HepG2 (cell line): ENCODE data around the gene GPER1. TPM values are rescaled to one million over a fixed set of nuclear protein-coding genes. Genes with fewer than 3 reads are reported as not detected.

Source experiments
- AGO2 ChIP-seq: fragments of 200-400 bp; formaldehyde crosslinking; optimal IDR thresholded peaks from 2 replicates; pipeline ENCODE3; 2017; ENCODE audit warnings: mild to moderate bottlenecking, low read depth, low read length, moderate library complexity
- ATM ChIP-seq: fragments of 450-650 bp; IDR thresholded peaks from 2 replicates; pipeline ENCODE4 v1.7.1; 2017; ENCODE audit warnings: mild to moderate bottlenecking, borderline replicate concordance
- ATRX ChIP-seq: sonication (generic); formaldehyde crosslinking; IDR thresholded peaks from 2 replicates; pipeline ENCODE4 v1.4.0; 2020; ENCODE audit warnings: missing genetic modification reagents, borderline replicate concordance
- EED ChIP-seq: sonication (generic); formaldehyde crosslinking; IDR thresholded peaks from 2 replicates; pipeline ENCODE4 v1.5.0; 2020; ENCODE audit warnings: mild to moderate bottlenecking, missing genetic modification reagents
- FOXA1 ChIP-seq, 2 experiments: fragments of 450-650 bp in 1 of 2; sonication (generic) in 1 of 2; formaldehyde crosslinking in 1 of 2; IDR thresholded peaks; 2 replicates each; pipeline versions ENCODE4 v1.4.0 to v1.6.1; 2016 to 2020; ENCODE audit warnings: missing genetic modification reagents in 1 of 2
- FOXA3 ChIP-seq: IDR thresholded peaks from 2 replicates; pipeline ENCODE4 v1.6.1; 2016; ENCODE audit warnings: missing genetic modification reagents, missing compliant biosample characterization
- GATA4 ChIP-seq: sonication (generic); IDR thresholded peaks from 2 replicates; pipeline ENCODE4 v1.6.1; 2016; ENCODE audit warnings: antibody characterized with exemption, low read depth, borderline replicate concordance
- GLMP ChIP-seq: sonication (generic); formaldehyde crosslinking; IDR thresholded peaks from 2 replicates; pipeline ENCODE4 v1.9.0; 2021; ENCODE audit warnings: missing genetic modification reagents, mild to moderate bottlenecking, borderline replicate concordance
- GPN1 ChIP-seq: sonication (generic); formaldehyde crosslinking; IDR thresholded peaks from 2 replicates; pipeline ENCODE4 v1.5.1; 2020; ENCODE audit warnings: missing genetic modification reagents, borderline replicate concordance
- HHEX ChIP-seq: IDR thresholded peaks from 2 replicates; pipeline ENCODE4 v1.6.1; 2016; ENCODE audit warnings: control low read depth
- HNRNPUL1 ChIP-seq: fragments of 200-400 bp; formaldehyde crosslinking; IDR thresholded peaks from 2 replicates; pipeline ENCODE4 v1.6.1; 2017; ENCODE audit warnings: low read depth, mild to moderate bottlenecking, low read length, moderate library complexity
- KAT2B ChIP-seq: fragments of 150-350 bp; IDR thresholded peaks from 2 replicates; pipeline ENCODE4 v1.6.1; 2014; ENCODE audit warnings: low read depth, low read length, borderline replicate concordance
- KDM2A ChIP-seq: sonication (generic); formaldehyde crosslinking; IDR thresholded peaks from 2 replicates; pipeline ENCODE4 v1.4.0; 2020; ENCODE audit warnings: low read depth, missing genetic modification reagents, borderline replicate concordance
- NR1H2 ChIP-seq: sonication (generic); formaldehyde crosslinking; IDR thresholded peaks from 2 replicates; pipeline ENCODE4 v1.8.1; 2022; ENCODE audit warnings: low read depth, missing genetic modification reagents, borderline replicate concordance
- PRPF4 ChIP-seq: fragments of 200-400 bp; formaldehyde crosslinking; IDR thresholded peaks from 2 replicates; pipeline ENCODE4 v1.6.1; 2016; ENCODE audit warnings: low read length, low read depth; ENCODE audit not compliant: poor library complexity, severe bottlenecking
- SCMH1 ChIP-seq: sonication (generic); formaldehyde crosslinking; IDR thresholded peaks from 2 replicates; pipeline ENCODE4 v1.9.0; 2021; ENCODE audit warnings: missing genetic modification reagents, mild to moderate bottlenecking, borderline replicate concordance
- SMARCC2 ChIP-seq: fragments of 450-650 bp; IDR thresholded peaks from 2 replicates; pipeline ENCODE4 v1.6.1; 2017; ENCODE audit warnings: antibody characterized with exemption, mild to moderate bottlenecking
- SOX5 ChIP-seq: IDR thresholded peaks from 2 replicates; pipeline ENCODE4 v1.6.1; 2016; ENCODE audit warnings: borderline replicate concordance
- TP53 ChIP-seq: sonication (generic); formaldehyde crosslinking; conservative IDR thresholded peaks from 2 replicates; pipeline ENCODE4 v1.4.0; 2020; ENCODE audit warnings: missing genetic modification reagents
- ZBTB20 ChIP-seq: sonication (generic); formaldehyde crosslinking; IDR thresholded peaks from 2 replicates; pipeline ENCODE4 v1.8.1; 2023; ENCODE audit warnings: missing genetic modification reagents, low read depth, mild to moderate bottlenecking, borderline replicate concordance
- ZMYM4 ChIP-seq: sonication (generic); formaldehyde crosslinking; IDR thresholded peaks from 2 replicates; pipeline ENCODE4 v1.8.1; 2023; ENCODE audit warnings: mild to moderate bottlenecking, missing genetic modification reagents
- ZNF12 ChIP-seq: sonication (generic); formaldehyde crosslinking; IDR thresholded peaks from 2 replicates; pipeline ENCODE4 v1.5.0; 2020; ENCODE audit warnings: missing genetic modification reagents
- ZNF224 ChIP-seq: sonication (generic); formaldehyde crosslinking; IDR thresholded peaks from 2 replicates; pipeline ENCODE4 v1.5.0; 2020; ENCODE audit warnings: mild to moderate bottlenecking, missing genetic modification reagents
- ZNF432 ChIP-seq: sonication (generic); formaldehyde crosslinking; IDR thresholded peaks from 2 replicates; pipeline ENCODE4 v1.5.0; 2020; ENCODE audit warnings: missing genetic modification reagents, mild to moderate bottlenecking, borderline replicate concordance
- ZNF441 ChIP-seq: sonication (generic); formaldehyde crosslinking; IDR thresholded peaks from 2 replicates; pipeline ENCODE4 v1.7.0; 2021; ENCODE audit warnings: missing genetic modification reagents, borderline replicate concordance
- ZNF770 ChIP-seq: sonication (generic); formaldehyde crosslinking; IDR thresholded peaks from 2 replicates; pipeline ENCODE4 v1.5.0; 2020; ENCODE audit warnings: mild to moderate bottlenecking, missing genetic modification reagents
- polyA plus RNA-seq, 8 experiments: library from polyadenylated mRNA; depleted of rRNA in 3 of 8; stranded (reverse) in 7 of 8; unstranded in 1 of 8; fragments of >200 nt; fragmentation: Illumina TruSeq in 4 of 8; extraction: Trizol in 4 of 8; gene quantifications; 2 replicates each; pipeline versions ENCODE4 v1.2.1 to v1.2.3, GENCODE V29; 2011 to 2016; ENCODE audit warnings: low read depth in 4 of 8, missing spikeins in 1 of 8, mixed read lengths in 1 of 8; ENCODE audit not compliant: insufficient read depth in 1 of 8
- total RNA-seq, 5 experiments: library from RNA; depleted of rRNA; stranded (reverse); fragments of >200 nt; fragmentation: Illumina TruSeq; extraction: Trizol; gene quantifications; 2 replicates each; pipeline ENCODE4 v1.2.3, GENCODE V29; 2016; ENCODE audit warnings: low read depth in 1 of 5
- TF ChIP-seq, protein P1 (sequence below): sonication (generic); formaldehyde crosslinking; IDR thresholded peaks from 2 replicates; pipeline ENCODE4 v1.4.0; 2020; ENCODE audit warnings: mild to moderate bottlenecking, missing genetic modification reagents

The GPER1 gene
- total and polyA plus RNA-seq, 2 of the 13 experiments (the other 11 are each of a cell fraction or from before 2014, with no cell fraction given): 12.7 to 19.7 TPM

GRCh38 chr7:1101563-1102431 is 13.9 kb downstream of the GPER1 start (continued):
- no peak for TF ChIP-seq GLMP (CRISPR knock-in tag)
- TF ChIP-seq HNRNPUL1: no peak
- TF ChIP-seq ZNF432 (CRISPR knock-in tag): no peak
- TF ChIP-seq KDM2A (CRISPR knock-in tag): no peak; the same call in none of the 2 replicates
- no peak for TF ChIP-seq EED (CRISPR knock-in tag)
- no peak for TF ChIP-seq ATRX
- TF ChIP-seq AGO2: no peak
- TF ChIP-seq, protein P1, sequence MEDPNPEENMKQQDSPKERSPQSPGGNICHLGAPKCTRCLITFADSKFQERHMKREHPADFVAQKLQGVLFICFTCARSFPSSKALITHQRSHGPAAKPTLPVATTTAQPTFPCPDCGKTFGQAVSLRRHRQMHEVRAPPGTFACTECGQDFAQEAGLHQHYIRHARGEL (CRISPR knock-in tag): no peak
- peak; percentile 47; the same call in 1 of the 2 replicates for TF ChIP-seq SOX5 (CRISPR knock-in tag)
- no peak for TF ChIP-seq ZMYM4 (CRISPR knock-in tag)
- TF ChIP-seq PRPF4: no peak
- no peak for TF ChIP-seq GPN1 (CRISPR knock-in tag)
- TF ChIP-seq NR1H2 (CRISPR knock-in tag): no peak
- no peak for TF ChIP-seq ZNF12 (CRISPR knock-in tag)
- TF ChIP-seq ZNF770: no peak
- 0 out of 2 replicates have a peak, but pooled peaks have one; percentile 30 for TF ChIP-seq ZNF224 (CRISPR knock-in tag)
- no peak for TF ChIP-seq KAT2B
- no peak for TF ChIP-seq FOXA1 (IDR thresholded peaks at IDR 0.05)
- no peak for TF ChIP-seq FOXA1 (CRISPR knock-in tag; IDR thresholded peaks at IDR 0.05)
- peak; percentile 49; the same call in 1 of the 2 replicates for TF ChIP-seq FOXA3 (CRISPR knock-in tag)
- TF ChIP-seq HHEX (CRISPR knock-in tag): no peak
- no peak for TF ChIP-seq GATA4
- TF ChIP-seq TP53: 0 out of 2 replicates have a peak, but pooled peaks have one; percentile 22
- peak; percentile 52; the same call in 1 of the 2 replicates for TF ChIP-seq ZNF441
- no peak; the same call in 1 of the 2 replicates for TF ChIP-seq ZBTB20
- no peak for TF ChIP-seq SMARCC2
- TF ChIP-seq ATM: no peak
- no peak for TF ChIP-seq SCMH1 (CRISPR knock-in tag)
